Measurements from ENCODE around the gene RUVBL1.

- no peak for TF ChIP-seq POLR2AphosphoS5 (IDR thresholded peaks at IDR 0.05; ENCODE audit: low read depth, low read length)
- TF ChIP-seq TAF1 (IDR thresholded peaks at IDR 0.05; ENCODE audit: borderline replicate concordance, insufficient read depth, low read length), result no peak
Measured at GRCh38 chr3:128053614-128054013, 70.0 kb downstream of the RUVBL1 start.

Data from PFSK-1 (cell line).